OCI-M1 (cell line): Measurements from ENCODE around the gene ZNG1F.
"Not testable (repeated sequence)": the region's sequence is repeated elsewhere in the genome, so short reads cannot be mapped to it uniquely, and the experiment has no call there.

Source experiments
- DNase-seq: peaks from one replicate; lab custom pipeline; 2025; lab: John Stamatoyannopoulos, UW

Gene ZNG1F

DNA sequence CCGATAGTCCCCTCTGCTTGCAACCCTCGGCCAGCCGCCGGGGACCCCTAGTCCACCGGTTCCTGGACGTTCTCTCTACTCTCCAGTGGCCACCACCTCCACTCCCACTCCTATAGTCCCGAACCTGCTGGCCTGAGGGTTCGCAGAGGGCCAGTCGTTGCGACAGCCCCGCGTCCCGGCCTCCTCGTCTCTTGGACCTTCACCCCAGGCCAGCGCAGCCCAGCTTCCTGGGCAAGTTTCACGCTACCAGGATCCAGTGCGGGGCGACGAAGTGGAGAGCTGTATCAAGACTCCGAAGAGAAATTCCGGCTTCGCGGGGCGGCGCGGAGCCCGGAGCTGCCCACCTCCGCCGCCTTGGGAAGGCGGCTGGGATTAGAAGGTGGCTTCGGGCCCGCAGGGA lies 65.7 kb downstream of the ZNG1F start:
- DNase-seq: not testable (repeated sequence)

DNA sequence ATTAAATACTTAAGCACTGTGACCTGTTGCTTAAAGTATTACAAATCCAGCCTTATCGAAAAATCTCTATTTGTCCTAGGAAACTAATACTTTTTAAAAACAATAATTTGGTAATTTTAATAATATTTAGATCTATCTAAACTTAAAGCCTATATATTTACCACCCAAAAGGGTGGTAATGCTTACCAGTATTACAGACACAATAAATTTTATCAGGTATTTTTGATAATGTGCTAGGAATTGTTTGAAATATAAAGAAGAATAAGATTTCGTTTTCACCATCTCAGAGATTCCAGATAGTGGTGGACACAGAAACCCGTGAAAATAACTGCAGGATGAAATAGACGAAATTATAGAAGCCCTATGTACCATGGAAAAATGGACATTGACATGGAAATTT lies 68.4 kb downstream of the ZNG1F start:
- DNase-seq: not testable (repeated sequence)

DNA sequence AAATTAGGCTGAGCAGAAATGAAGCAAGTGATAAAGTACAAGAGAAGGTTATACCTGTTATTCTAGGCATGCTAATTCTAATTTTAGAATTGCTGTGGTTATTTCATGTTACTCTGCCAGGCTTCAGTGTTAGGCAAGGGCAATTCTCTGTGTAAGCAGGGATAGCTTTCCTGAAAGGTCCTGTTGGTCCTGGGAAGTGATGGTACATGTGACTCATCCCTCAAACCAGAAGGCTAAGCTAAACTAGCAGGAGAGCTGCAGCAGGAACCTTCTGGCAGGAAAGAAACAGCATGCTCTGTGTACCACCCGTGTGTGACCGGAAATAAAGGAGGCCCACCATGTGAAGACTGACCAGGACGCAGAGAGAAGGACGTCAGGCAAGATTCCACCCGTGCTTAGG lies 69.4 kb downstream of the ZNG1F start:
- DNase-seq: not testable (repeated sequence)

DNA sequence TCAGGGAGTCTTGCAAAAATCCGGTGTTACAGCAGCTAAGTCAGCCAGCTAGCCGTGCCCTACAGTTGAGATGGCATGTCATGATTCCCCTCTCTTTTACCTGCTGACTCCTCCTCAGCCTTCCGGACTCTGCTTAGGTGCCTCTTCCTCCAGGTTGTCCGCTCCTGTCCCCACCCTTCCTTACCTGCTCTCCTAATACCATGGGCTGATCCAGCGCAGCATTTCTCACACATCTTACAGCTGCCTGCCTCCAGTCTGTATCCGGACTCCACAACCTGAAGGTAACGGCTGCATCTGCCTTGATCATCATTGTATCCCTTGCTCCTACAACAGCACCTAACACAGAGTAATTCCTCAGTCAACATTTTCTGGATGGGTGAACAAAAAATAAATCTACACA lies 69.8 kb downstream of the ZNG1F start:
- DNase-seq: not testable (repeated sequence)

DNA sequence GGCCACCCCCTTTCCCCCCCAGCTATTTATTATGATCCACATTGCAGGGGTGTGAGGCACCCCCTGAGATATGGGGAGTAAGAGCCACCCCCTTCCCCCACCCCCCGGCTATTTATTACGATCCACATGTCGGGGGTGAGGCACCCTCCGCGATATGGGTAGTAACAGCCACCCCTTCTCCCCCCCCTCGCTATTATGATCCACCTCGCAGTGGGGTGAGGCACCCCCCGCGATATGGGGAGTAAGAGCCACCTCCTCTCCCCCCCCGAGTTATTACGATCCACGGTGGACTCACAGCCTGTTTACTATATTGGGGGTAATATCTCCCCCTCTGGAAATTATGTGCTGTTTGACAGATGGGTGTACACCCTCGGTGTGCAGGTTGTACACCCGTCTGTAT lies 75.8 kb downstream of the ZNG1F start:
- not testable (repeated sequence) for DNase-seq

DNA sequence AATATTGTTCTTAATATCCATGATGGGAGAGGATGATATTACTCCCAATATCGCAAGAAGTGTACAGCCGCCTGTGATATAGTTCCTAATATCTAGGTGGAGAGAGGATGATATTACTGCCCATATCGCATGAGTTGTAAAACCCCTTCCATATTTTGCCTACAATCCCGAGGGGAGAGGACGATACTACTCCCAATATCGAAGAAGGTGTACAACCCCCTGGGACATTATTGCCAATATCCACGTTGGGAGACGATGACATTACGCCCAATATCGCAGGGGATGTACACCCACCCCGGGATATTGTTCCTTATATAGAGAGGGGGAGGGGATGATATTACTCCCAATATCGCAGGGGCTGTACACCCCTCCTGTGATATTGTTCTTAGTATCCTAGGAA lies 77.7 kb downstream of the ZNG1F start:
- not testable (repeated sequence) for DNase-seq

DNA sequence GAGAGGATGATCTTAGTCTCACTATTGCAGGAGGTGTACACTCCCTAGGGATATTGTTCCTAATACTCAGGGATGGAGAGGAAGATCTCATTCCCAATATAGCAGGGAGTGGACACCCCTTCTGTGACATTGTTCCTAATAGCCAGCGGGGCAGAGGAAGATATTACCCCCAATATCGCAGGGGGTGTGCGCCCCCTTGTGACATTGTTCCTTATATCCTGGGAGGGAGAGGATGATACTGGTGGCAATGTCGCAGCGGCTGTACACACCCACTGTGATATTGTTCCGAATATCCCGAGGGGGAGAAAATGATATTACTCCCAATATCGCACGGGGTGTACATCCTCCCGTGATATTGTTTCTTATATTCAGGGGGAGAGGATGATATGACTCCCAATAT lies 78.2 kb downstream of the ZNG1F start:
- DNase-seq: not testable (repeated sequence)

DNA sequence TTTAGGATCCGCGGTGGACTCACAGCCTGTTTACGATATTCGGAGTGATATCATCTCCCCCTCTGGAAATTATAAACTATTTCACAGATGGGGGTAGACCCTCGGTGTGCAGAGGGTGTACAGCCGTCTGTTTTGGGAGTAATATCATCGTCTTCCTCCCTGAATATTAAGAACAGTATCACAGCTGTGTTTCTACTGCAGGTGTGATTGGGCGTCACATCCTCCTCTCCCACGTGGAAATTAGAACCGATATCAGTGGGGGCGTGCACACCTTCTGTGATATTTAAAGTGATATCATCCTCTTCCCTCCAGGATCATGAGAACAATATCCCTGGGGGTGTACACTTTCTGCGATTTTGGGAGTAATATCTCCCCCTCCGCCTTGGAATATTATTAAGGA lies 79.9 kb downstream of the ZNG1F start:
- DNase-seq: not testable (repeated sequence)

DNA sequence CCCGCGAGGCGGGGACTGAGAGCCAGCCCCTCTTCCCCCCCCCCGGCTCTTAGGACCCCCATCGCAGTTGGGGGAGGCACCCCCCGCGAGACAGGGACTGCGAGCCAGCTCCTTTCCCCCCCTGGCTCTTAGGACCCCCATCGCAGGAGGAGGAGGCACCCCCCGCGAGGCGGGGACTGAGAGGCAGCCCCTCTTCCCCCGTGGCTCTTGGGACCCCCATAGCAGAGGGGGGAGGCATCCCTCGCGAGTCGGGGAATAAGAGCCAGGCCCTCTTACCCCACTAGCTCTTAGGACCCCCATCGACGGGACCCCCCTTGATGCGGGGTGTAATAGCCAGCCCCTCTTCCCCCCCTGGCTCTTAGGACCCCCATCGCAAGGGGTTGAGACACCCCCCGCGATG lies 80.3 kb downstream of the ZNG1F start:
- DNase-seq: not testable (repeated sequence)

DNA sequence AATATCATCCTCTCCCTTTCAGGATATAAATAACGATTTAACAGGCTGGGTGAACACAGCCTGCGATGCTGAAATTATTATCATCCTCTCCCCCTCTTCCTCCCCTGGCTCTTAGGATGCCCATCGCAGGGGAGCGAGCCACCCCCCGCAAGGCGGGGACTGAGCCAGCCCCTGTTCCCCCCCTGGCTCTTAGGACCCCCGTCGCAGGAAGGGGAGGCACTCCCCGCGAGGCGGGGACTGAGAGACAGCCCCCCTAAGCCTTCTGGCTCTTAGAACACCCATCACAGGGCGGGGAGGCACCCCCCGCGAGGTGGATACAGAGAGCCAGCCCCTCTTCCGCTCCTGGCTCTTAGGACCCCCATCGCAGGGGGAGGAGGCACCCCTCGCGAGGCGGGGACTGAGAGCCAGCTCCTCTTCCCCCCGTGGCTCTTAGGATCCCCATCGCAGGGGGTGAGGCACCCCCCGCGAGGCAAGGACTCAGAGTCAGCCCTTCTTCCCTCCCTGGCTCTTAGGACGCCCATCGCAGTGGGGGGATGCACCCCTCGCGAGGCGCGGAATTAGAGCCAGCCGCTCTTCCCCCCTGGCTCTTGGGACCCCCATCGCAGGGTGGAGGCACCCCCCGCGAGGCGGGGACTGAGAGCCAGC lies 82.5 kb downstream of the ZNG1F start:
- DNase-seq: not testable (repeated sequence)

DNA sequence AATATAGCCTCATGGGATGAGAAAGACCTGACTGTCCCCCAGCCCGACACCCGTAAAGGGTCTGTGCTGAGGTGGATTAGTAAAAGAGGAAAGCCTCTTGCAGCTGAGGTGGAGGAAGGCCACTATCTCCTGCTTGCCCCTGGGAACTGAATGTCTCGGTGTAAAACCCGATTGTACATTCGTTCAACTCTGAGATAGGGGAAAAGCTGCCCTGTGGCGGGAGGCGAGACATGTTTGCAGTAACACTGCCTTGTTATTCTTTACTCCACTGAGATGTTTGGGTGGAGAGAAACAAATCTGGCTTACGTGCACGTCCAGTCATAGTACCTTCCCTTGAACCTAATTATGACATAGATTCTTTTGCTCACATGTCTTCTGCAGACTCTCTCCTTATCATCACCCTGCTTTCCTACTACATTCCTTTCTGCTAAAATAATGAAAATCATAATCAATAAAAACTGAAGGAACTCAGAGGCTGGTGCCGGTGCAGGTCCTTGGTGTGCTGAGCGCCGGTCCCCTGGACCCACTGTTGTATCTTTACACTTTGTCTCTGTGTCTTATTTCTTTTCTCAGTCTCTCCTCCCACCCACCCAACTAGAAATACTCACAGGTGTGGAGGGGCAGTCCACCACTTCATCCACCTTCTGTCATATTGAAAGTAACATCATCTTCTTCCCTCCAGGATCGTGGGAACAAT lies 83.4 kb downstream of the ZNG1F start:
- DNase-seq: not testable (repeated sequence)

DNA sequence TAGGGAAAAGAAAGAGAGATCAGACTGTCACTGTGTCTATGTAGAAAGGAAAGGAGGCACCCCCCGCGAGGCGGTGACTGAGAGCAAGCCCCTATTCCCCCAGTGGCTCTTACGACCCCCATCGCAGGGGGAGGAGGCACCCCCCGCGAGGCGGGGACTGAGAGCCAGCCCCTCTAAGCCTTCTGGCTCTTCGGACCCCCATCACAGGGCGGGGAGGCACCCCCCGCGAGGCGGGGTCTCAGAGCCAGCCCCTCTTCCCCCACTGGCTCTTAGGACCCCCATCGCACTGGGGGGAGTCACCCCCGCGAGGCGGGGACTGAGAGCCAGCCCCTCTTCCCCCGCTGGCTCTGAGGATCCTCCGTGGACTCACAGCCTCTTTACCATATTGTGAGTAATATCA lies 84.6 kb downstream of the ZNG1F start:
- DNase-seq: not testable (repeated sequence)

DNA sequence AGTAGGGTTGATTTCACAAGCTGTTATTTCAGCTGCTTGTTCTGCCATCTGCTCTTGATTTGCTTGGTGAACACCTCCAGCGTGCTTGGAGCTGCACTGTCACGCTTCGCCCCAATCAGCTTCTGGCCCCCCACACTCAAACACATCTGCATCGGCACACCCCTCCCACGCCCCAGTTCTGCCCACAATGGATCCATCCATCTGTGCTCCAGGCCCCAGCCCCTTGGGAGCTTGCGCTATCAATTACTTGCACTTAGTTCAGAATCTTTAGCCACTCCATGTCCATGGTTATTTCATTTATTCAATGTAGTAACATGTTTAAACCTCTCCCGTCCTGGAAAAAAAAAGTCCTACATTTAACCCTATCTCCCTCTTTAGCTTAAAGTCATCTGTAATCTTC lies 88.6 kb downstream of the ZNG1F start:
- DNase-seq: not testable (repeated sequence)

DNA sequence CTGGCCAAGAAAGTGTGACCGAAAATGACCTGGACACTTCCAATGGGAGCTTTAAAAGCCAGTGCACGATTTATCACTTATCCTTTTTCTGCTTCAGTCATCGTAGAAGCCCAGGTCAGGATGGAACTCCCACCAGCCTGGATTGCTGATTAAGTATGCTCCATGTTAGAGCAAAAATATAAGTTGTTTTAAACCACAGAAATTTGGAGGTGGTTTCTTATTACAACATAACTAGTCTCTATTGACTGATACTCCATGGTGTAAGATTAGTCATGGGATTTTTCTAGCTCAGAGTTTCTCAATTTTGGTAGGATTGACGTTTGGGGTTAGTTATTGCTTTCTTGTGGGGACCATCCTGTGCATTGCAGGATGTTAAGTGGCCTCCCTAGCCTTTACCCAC lies 90.4 kb downstream of the ZNG1F start:
- not testable (repeated sequence) for DNase-seq

DNA sequence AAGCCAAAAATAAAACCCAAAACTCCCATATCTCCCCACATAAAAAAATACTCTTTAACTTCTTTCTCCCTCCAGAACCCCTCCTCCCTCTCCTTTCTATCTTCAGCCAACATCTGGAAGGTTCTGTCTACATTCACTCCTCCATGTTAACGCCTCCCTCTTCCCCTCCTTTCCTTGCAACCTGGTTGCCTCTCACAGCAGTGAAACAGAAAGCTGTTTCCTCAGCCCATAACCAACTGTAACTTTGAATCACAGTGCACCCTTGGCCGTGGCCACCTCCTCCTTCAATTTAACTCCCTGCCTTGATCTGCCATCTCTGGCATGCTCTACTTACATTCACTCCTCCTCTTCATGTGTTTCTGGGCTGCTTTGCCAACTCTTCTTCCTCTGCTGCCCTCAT lies 94.1 kb downstream of the ZNG1F start:
- not testable (repeated sequence) for DNase-seq

DNA sequence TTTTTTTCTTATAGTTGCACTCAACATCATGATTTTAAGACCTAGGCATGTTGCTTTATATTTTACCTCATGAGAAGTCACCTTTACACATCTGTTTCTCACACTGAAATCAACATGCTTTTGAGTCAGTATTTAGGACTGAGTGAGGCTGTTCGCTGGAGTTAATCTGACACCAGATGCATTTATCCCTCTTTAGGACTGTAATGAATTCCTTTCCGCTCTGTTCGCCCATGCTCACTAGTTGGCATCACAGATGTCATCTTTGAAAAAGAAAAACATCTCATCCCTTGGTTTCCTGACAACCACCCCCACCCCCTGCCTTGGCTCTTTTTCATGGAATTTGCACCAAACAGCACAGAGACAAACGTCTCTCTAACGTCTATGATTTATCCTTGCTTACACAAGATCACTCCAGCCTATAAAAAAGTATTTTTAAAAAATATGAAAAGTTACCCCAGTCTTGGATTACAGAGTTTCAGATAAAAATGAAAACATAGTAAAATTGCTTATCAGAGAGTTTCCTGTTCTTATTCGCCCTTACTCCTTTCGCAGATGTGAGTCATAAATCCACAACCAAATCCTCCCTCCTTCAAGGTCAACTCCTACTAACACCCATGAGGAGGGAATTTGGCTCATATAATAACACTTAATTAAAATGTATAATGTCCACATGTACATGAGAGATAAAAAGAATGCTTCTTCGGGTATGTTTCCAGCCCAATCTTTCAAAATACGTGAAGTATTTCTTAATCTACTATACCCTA lies 94.9 kb downstream of the ZNG1F start:
- not testable (repeated sequence) for DNase-seq

DNA sequence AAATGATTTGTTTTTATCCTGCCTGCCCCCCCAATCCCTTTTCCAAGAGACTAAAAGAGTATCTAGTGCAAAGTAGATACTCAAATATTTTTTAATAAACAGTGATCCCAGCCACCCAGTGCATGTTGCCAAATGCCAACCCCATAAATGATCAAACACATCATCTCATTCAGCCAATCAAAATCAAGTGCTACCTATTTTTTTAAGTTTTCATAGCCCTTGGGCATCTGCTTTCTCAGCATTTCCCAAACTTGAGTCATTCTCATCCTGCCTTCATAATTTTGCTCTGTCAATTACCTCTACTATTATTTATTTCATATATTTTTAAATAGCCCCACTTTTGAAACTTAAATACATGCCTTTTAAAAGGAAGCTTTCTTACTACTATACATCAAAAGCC lies 98.2 kb downstream of the ZNG1F start:
- not testable (repeated sequence) for DNase-seq

DNA sequence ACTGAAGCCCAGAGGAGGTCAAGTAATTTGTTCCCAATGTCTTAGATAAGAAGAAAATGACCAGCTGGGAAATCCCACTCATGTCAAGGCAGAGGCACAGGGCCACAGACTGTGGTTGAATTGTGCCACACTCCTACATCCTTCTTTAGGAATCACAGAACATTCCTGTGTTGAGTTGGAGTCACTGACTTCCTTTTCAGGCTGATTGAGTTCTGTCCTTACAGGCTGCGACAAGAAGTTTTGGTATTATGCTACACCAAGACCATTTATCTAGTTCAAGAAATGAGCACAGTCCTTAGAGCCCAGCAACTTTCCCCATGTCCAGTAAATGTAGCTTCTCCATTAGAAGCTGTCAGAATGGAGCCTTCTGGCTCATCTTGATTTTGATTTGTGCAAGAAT lies 98.7 kb downstream of the ZNG1F start:
- not testable (repeated sequence) for DNase-seq

DNA sequence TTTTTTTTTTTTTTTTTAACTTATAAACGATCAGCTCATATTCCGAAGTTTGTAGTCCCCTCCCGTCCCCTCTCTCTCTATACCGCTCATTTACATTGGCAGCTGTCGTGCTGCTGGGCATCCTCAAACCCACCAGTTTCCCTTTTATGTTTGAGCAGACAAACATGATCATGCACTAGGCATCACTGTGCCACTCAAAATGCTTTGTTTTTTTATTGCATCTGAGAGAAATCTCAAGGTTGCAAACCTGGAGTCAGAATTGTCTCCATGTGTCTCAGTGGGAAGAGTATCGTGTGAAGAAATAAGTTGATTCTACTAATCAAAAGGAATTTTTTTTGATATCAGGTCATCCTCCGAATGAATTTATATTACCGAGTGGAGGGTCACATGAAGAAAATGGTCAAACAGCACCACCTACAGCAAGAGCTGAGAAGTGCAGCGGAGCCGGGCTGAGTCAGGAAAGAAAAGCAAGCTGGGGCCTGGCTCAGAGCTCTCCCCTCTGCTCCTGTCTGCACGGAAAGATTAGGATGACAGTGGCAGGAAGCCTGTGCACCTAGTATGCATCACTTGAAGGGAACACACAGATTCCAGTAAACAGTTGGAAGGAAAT lies 100.6 kb downstream of the ZNG1F start:
- not testable (repeated sequence) for DNase-seq

DNA sequence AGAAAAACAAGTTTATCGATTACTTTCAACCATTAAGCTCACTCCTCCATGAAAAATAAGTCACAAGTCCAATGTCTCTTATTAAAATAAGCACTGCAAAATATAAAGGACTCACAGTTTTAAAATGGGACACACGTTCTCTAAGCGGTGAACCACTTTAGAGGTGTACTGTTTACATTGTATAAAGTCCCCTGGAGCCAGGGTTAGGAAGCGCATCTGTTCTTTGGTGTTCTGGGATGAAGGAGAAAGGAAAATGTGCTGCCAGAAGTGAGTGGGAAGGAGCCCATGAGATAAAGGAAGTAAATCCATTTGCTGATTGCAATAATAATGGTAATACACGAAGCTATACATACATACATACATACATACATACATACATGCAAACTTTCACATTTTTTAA lies 101.2 kb downstream of the ZNG1F start:
- not testable (repeated sequence) for DNase-seq

DNA sequence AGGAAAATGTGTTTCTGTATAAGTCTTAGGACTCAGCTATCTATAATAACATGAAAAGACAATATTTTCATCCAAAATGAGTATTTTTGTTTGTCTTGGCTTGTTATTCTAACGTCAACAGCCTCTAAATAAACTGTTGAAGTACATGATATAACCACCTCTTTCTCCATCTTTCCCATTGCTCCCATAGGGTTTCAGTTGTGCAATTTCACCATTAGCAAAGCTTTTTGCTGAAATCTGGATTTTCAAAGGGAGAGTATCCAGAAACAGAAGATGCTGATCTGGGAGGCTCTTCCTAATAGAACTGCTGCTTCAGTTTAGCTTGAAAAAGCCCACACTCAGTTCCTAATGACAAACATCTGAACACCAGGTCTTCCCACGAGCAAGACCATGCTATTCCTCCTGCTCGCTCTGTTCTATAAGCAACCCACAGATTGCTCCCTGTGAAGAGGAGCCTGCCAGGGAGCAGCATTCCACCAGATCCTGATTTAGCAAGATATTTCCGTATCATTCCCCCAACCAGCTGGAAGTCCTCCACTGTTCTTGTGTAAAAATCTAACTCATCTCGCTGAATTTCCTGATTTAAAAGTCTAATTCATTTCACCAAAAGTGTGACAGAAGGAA lies 101.8 kb downstream of the ZNG1F start:
- DNase-seq: not testable (repeated sequence)

DNA sequence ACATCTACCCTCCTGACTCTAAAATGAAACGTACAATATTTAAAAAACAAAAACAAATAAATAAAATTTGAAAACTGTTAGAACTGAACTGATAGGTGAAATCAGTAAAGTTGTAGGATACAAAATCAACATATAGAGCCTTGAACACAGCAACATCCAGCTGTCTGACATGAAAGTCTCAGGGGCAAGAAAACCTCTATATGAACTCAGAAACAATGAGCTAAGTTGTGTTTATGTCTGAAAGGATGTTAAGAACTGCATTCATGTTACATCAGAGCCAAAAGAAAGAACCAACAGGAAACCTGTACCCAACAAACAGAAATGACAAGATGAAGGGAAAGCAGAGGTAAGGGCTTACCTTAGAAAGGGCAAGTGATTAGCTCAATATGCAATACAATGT lies 102.4 kb downstream of the ZNG1F start:
- DNase-seq: not testable (repeated sequence)
